ENCODE results near the gene NSMCE1. TPM values are rescaled to one million over a fixed set of nuclear protein-coding genes. Genes with fewer than 3 reads are reported as not detected.

NSMCE1 gene
- total and polyA plus RNA-seq, 2 of the 8 experiments (the other 6 are each of a cell fraction or from before 2014, with no cell fraction given): 8.1 to 16.6 TPM

DNA sequence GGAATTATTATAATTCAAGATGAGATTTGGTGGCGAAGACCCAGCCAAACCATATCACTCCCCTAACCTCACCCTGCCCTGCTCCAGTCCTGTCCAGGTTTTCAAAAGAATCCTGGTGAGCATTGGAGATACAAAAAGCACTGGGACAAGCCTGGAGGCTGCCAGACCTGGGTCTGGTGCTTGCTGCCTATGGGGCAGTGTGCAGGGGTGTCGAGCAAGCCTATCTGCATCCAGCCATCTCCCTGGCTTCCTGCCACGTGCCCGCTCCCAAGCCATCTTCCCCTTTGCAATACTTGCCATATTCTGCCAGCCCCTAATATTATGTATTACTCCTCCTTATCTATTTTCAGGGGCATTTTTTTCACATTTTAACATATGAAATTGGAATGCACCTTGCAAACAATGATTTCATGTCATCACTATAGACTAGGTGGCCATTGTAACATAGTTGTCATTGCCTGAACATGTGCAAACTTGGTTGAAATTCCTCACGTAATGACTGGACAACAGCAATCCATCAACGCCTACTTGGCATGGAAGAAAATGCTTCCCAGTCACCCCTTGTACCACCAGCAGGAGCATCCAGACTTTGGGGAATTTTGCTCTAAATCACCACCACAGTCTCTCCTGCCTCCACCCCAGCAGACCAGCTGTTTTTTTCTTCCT lies 73.4 kb downstream of the NSMCE1 start (continued):
- no peak for TF ChIP-seq SUZ12 (IDR thresholded peaks at IDR 0.05; ENCODE audit: low read length)

Measured in H1 (cell line).